Keratinocyte (primary cell): ENCODE results near the gene MINDY4. TPM values are rescaled to one million over a fixed set of nuclear protein-coding genes. Genes with fewer than 3 reads are reported as not detected.

Experiments
- DNase-seq: peaks from one replicate; pipeline ENCODE4 v3.0.0-alpha.2; 2011; ENCODE audit warnings: low read depth, missing footprints, low spot score
- FAIRE-seq: peaks from 2 replicates; lab custom pipeline; 2011; peaks lifted over from hg19 to GRCh38; lab: Jason Lieb, UNC
- H2AFZ ChIP-seq: 2 replicates; pipeline ENCODE4 v1.6.0; 2012; ENCODE audit warnings: low read length, control low read depth, inconsistent platforms; ENCODE audit not compliant: control insufficient read depth
- H3K27ac ChIP-seq: 2 replicates; pipeline ENCODE4 v1.5.1; 2011; ENCODE audit warnings: low read length; ENCODE audit not compliant: control insufficient read depth, insufficient read depth
- H3K27me3 ChIP-seq: 3 replicates; pipeline ENCODE4 v1.6.0; 2011; ENCODE audit warnings: low read length; ENCODE audit not compliant: control insufficient read depth, insufficient read depth; ENCODE audit errors: extremely low read depth
- H3K36me3 ChIP-seq, 2 experiments: 2 replicates in 1 of 2; 3 replicates in 1 of 2; pipeline ENCODE4 v1.5.1; 2011; ENCODE audit warnings: low read length in 2 of 2, mild to moderate bottlenecking in 1 of 2; ENCODE audit not compliant: control insufficient read depth in 2 of 2, insufficient read depth in 2 of 2; ENCODE audit errors: extremely low read depth in 1 of 2
- H3K4me1 ChIP-seq: 3 replicates; pipeline ENCODE4 v1.5.1; 2011; ENCODE audit warnings: low read length; ENCODE audit not compliant: control insufficient read depth, insufficient read depth; ENCODE audit errors: extremely low read depth
- H3K4me2 ChIP-seq: 3 replicates; pipeline ENCODE4 v1.6.0; 2011; ENCODE audit warnings: low read depth, low read length; ENCODE audit not compliant: control insufficient read depth, insufficient read depth; ENCODE audit errors: extremely low read depth
- H3K4me3 ChIP-seq, 3 experiments: fragments of 200-600 bp in 1 of 3; sonication (generic) in 1 of 3; 2 replicates in 2 of 3; 3 replicates in 1 of 3; pipeline ENCODE4 v1.5.1; 2011 to 2016; ENCODE audit warnings: low read length in 3 of 3, mild to moderate bottlenecking in 3 of 3, control low read depth in 2 of 3, inconsistent platforms in 1 of 3, low read depth in 1 of 3, mixed read lengths in 1 of 3, mixed run types in 1 of 3, moderate library complexity in 1 of 3; ENCODE audit not compliant: control insufficient read depth in 2 of 3, insufficient read depth in 2 of 3; ENCODE audit errors: extremely low read depth in 1 of 3
- H3K79me2 ChIP-seq: 2 replicates; pipeline ENCODE4 v1.6.0; 2012; ENCODE audit warnings: low read length; ENCODE audit not compliant: control insufficient read depth, insufficient read depth
- H3K9ac ChIP-seq: 3 replicates; pipeline ENCODE4 v1.6.0; 2011; ENCODE audit warnings: low read length; ENCODE audit not compliant: control insufficient read depth, insufficient read depth; ENCODE audit errors: extremely low read depth
- H3K9me1 ChIP-seq: 3 replicates; pipeline ENCODE4 v1.6.0; 2011; ENCODE audit warnings: low read length; ENCODE audit not compliant: control insufficient read depth, insufficient read depth; ENCODE audit errors: extremely low read depth
- H3K9me3 ChIP-seq: 2 replicates; pipeline ENCODE4 v1.5.1; 2012; ENCODE audit warnings: low read depth, low read length; ENCODE audit not compliant: control insufficient read depth
- H4K20me1 ChIP-seq: 3 replicates; pipeline ENCODE4 v1.6.0; 2011; ENCODE audit warnings: low read length; ENCODE audit not compliant: control insufficient read depth, insufficient read depth; ENCODE audit errors: extremely low read depth
- CTCF ChIP-seq, 3 experiments: IDR thresholded peaks in 1 of 3; conservative IDR thresholded peaks in 1 of 3; optimal IDR thresholded peaks in 1 of 3; 2 replicates in 2 of 3; 3 replicates in 1 of 3; pipeline versions ENCODE3 to v1.5.1; 2011; ENCODE audit warnings: low read length in 3 of 3, mild to moderate bottlenecking in 3 of 3, moderate library complexity in 2 of 3, control low read depth in 1 of 3, inconsistent platforms in 1 of 3; ENCODE audit not compliant: insufficient read depth in 2 of 3; ENCODE audit errors: extremely low read depth in 1 of 3
- EZH2 ChIP-seq: IDR thresholded peaks from one replicate; pipeline ENCODE4 v1.6.1; 2012; ENCODE audit warnings: inconsistent platforms, mild to moderate bottlenecking, low read length, moderate library complexity
- dilution Hi-C: fragments of 300-500 bp; cut with MboI; formaldehyde crosslinking; loops from one replicate; pipeline ENCODE4 v1.7.0; 2020; ENCODE audit warnings: low sequenced_read_pairs; ENCODE audit not compliant: extremely low pct_ligation_motif_present
- polyA plus RNA-seq, 5 experiments: library from polyadenylated mRNA; depleted of rRNA in 3 of 5; stranded (reverse) in 3 of 5; stranded (forward) in 1 of 5; unstranded in 1 of 5; fragments of >200 nt; gene quantifications; 1 replicate in 1 of 5; 2 replicates in 3 of 5; 3 replicates in 1 of 5; pipeline versions ENCODE4 v1.2.1 to v1.2.3, GENCODE V29; 2011 to 2012; ENCODE audit warnings: missing spikeins in 2 of 5, low read depth in 1 of 5, low replicate concordance in 1 of 5

The MINDY4 gene
- polyA plus RNA-seq, 1 donor (not counting 4 experiments of a cell fraction or from before 2014, with no cell fraction given) = 1.5 TPM

- FAIRE-seq = no peak
- peaks cover 16% of the 10 kb centered on the region for H3K4me1 ChIP-seq
These were observed 72.7 kb downstream of the MINDY4 start for GRCh38 chr7:30843741-30844482.

GRCh38 chr7:30844483-30844874 is 73.3 kb downstream of the MINDY4 start:
- TF ChIP-seq CTCF (optimal IDR thresholded peaks at IDR 0.05 in 1 of 3, IDR thresholded peaks at IDR 0.05 in 1 of 3, conservative IDR thresholded peaks at IDR 0.05 in 1 of 3; ENCODE audit: extremely low read depth in 1 of 3, insufficient read depth in 2 of 3, low read length in 3 of 3) (no peak), EZH2 (no peak)
- no peak for FAIRE-seq
- no peak overlapping the region for H3K9ac ChIP-seq
- no peak overlapping the region for H2AFZ ChIP-seq
- H4K20me1 ChIP-seq = no peaks in the 10 kb centered on the region
- no peak overlapping the region for H3K27ac ChIP-seq
- H3K4me3 ChIP-seq = no peak overlapping the region
- no peaks in the 10 kb centered on the region for H3K79me2 ChIP-seq
- dilution Hi-C loops = no loop called here
- peaks cover 16% of the 10 kb centered on the region for H3K4me1 ChIP-seq
- H3K9me3 ChIP-seq = no peaks in the 10 kb centered on the region
- H3K4me2 ChIP-seq = no peak overlapping the region
- no peaks in the 10 kb centered on the region for H3K9me1 ChIP-seq
- no peaks in the 10 kb centered on the region for H3K36me3 ChIP-seq
- no peak for DNase-seq
- H3K27me3 ChIP-seq = no peaks in the 10 kb centered on the region

More at GRCh38 chr7:30843741-30844482, 72.7 kb downstream of the MINDY4 start:
- no peak overlapping the region for H3K27ac ChIP-seq
- no peak overlapping the region for H3K4me3 ChIP-seq
- dilution Hi-C loops = no loop called here
- no peaks in the 10 kb centered on the region for H4K20me1 ChIP-seq
- H3K9me1 ChIP-seq = no peaks in the 10 kb centered on the region
- H3K4me2 ChIP-seq = no peak overlapping the region
- no peaks in the 10 kb centered on the region for H3K9me3 ChIP-seq
- no peak overlapping the region for H3K9ac ChIP-seq
- DNase-seq = no peak
- H3K79me2 ChIP-seq = no peaks in the 10 kb centered on the region
- H3K27me3 ChIP-seq = no peaks in the 10 kb centered on the region
- no peak overlapping the region for H2AFZ ChIP-seq
- TF ChIP-seq EZH2 (no peak), CTCF (optimal IDR thresholded peaks at IDR 0.05 in 1 of 3, IDR thresholded peaks at IDR 0.05 in 1 of 3, conservative IDR thresholded peaks at IDR 0.05 in 1 of 3; ENCODE audit: extremely low read depth in 1 of 3, insufficient read depth in 2 of 3, low read length in 3 of 3) (no peak)
- no peaks in the 10 kb centered on the region for H3K36me3 ChIP-seq
